IMR-90 (cell line): Measurements from ENCODE around the gene TREH. TPM values are rescaled to one million over a fixed set of nuclear protein-coding genes. Genes with fewer than 3 reads are reported as not detected.

Source experiments
- ATAC-seq: fragments of 200-7000 bp; cut with Tn5 transposase; 2 replicates; pipeline ENCODE4 v1.9.1; 2020; ENCODE audit warnings: low read depth, mild to moderate bottlenecking, moderate library complexity
- BruUV-seq: library from RNA; stranded (reverse); fragments of 400-500 nt; replicated peaks from 2 replicates; lab custom pipeline; 2021; lab: Mats Ljungman, UMichigan
- CTCF ChIA-PET: fragments of 300-600 bp; formaldehyde crosslinking; extraction: SDS; loops from one replicate; lab custom pipeline; 2021; ENCODE audit warnings: antibody characterized with exemption; lab: Yijun Ruan, JAX
- POLR2A ChIA-PET: fragments of 300-600 bp; sonication (Branson Sonifier 250); formaldehyde crosslinking; loops from one replicate; lab custom pipeline; 2022; ENCODE audit warnings: antibody characterized with exemption; ENCODE audit not compliant: unreplicated experiment; lab: Charles Lee
- DNase-seq: peaks from one replicate; pipeline ENCODE4 v3.0.0; 2013
- H2AFZ ChIP-seq: replicated peaks from 2 replicates; pipeline ENCODE3; 2013; ENCODE audit warnings: low read length, mild to moderate bottlenecking; ENCODE audit not compliant: poor library complexity
- H2AK5ac ChIP-seq: 2 replicates; pipeline ENCODE4 v1.6.1; 2013; ENCODE audit warnings: low read depth, low read length, inconsistent platforms
- H2AK9ac ChIP-seq: replicated peaks from 2 replicates; pipeline ENCODE3; 2013; ENCODE audit warnings: mild to moderate bottlenecking, low read depth, low read length, moderate library complexity; ENCODE audit not compliant: poor library complexity
- H2BK120ac ChIP-seq: 2 replicates; pipeline ENCODE4 v1.6.1; 2013; ENCODE audit warnings: low read depth, low read length, inconsistent platforms
- H2BK15ac ChIP-seq: 3 replicates; pipeline ENCODE4 v1.6.1; 2013; ENCODE audit warnings: low read depth, low read length, inconsistent platforms
- H2BK20ac ChIP-seq: 2 replicates; pipeline ENCODE4 v1.6.1; 2013; ENCODE audit warnings: low read depth, mild to moderate bottlenecking, inconsistent platforms, low read length, moderate library complexity
- H2BK5ac ChIP-seq: 2 replicates; pipeline ENCODE4 v1.6.1; 2013; ENCODE audit warnings: mild to moderate bottlenecking, low read depth, low read length, inconsistent platforms; ENCODE audit not compliant: poor library complexity, severe bottlenecking
- H3K14ac ChIP-seq: replicated peaks from 2 replicates; pipeline ENCODE4 v1.6.1; 2013; ENCODE audit warnings: low read depth, low read length, inconsistent platforms
- H3K18ac ChIP-seq: 2 replicates; pipeline ENCODE4 v1.6.1; 2013; ENCODE audit warnings: low read depth, low read length, control low read depth
- H3K23ac ChIP-seq: 2 replicates; pipeline ENCODE4 v1.6.1; 2013; ENCODE audit warnings: low read depth, low read length, inconsistent platforms
- H3K27ac ChIP-seq: 2 replicates; pipeline ENCODE4 v1.5.1; 2013; ENCODE audit warnings: mild to moderate bottlenecking, control low read depth, low read length; ENCODE audit not compliant: insufficient read depth
- H3K27me3 ChIP-seq: 2 replicates; pipeline ENCODE4 v1.6.1; 2013; ENCODE audit warnings: low read length; ENCODE audit not compliant: control insufficient read depth, insufficient read depth
- H3K36me3 ChIP-seq: 2 replicates; pipeline ENCODE4 v1.6.1; 2013; ENCODE audit warnings: low read length, mixed read lengths; ENCODE audit not compliant: control insufficient read depth, insufficient read depth
- H3K4ac ChIP-seq: 2 replicates; pipeline ENCODE4 v1.6.1; 2013; ENCODE audit warnings: low read depth, low read length, inconsistent platforms
- H3K4me1 ChIP-seq: 2 replicates; pipeline ENCODE4 v1.6.1; 2013; ENCODE audit warnings: low read length, mixed read lengths; ENCODE audit not compliant: control insufficient read depth, insufficient read depth
- H3K4me2 ChIP-seq: 2 replicates; pipeline ENCODE4 v1.6.1; 2013; ENCODE audit warnings: low read depth, mild to moderate bottlenecking, control low read depth, low read length, moderate library complexity
- H3K4me3 ChIP-seq: 2 replicates; pipeline ENCODE4 v1.5.1; 2013; ENCODE audit warnings: low read depth, mild to moderate bottlenecking, control low read depth, low read length, moderate library complexity; ENCODE audit not compliant: insufficient read depth
- H3K56ac ChIP-seq: 2 replicates; pipeline ENCODE4 v1.6.1; 2013; ENCODE audit warnings: low read length, inconsistent platforms; ENCODE audit not compliant: insufficient read depth; ENCODE audit errors: extremely low read depth
- H3K79me1 ChIP-seq, 2 experiments: 2 replicates each; pipeline ENCODE4 v1.6.1; 2013; ENCODE audit warnings: low read length in 2 of 2, inconsistent platforms in 1 of 2, low read depth in 1 of 2
- H3K9ac ChIP-seq: 2 replicates; pipeline ENCODE4 v1.6.1; 2013; ENCODE audit warnings: low read depth, low read length, control low read depth
- H3K9me1 ChIP-seq: 2 replicates; pipeline ENCODE4 v1.6.1; 2013; ENCODE audit warnings: low read length, inconsistent platforms; ENCODE audit not compliant: insufficient read depth
- H3K9me3 ChIP-seq: 2 replicates; pipeline ENCODE4 v1.6.1; 2013; ENCODE audit warnings: low read length; ENCODE audit not compliant: control insufficient read depth, insufficient read depth
- H4K20me1 ChIP-seq: 2 replicates; pipeline ENCODE4 v1.6.1; 2013; ENCODE audit warnings: low read length, inconsistent platforms; ENCODE audit not compliant: insufficient read depth
- H4K5ac ChIP-seq: 2 replicates; pipeline ENCODE4 v1.6.1; 2013; ENCODE audit warnings: mild to moderate bottlenecking, low read depth, low read length, control low read depth
- H4K8ac ChIP-seq, 2 experiments: 2 replicates each; pipeline ENCODE4 v1.6.1; 2013; ENCODE audit warnings: low read depth in 2 of 2, low read length in 2 of 2, control low read depth in 1 of 2, inconsistent platforms in 1 of 2
- H4K91ac ChIP-seq: 2 replicates; pipeline ENCODE4 v1.6.1; 2013; ENCODE audit warnings: low read depth, low read length, inconsistent platforms; ENCODE audit not compliant: insufficient read depth
- BHLHE40 ChIP-seq: fragments of 150-350 bp; IDR thresholded peaks from 2 replicates; pipeline ENCODE4 v1.6.1; 2016; ENCODE audit warnings: mild to moderate bottlenecking, low read depth, low read length
- CEBPB ChIP-seq: IDR thresholded peaks from 2 replicates; pipeline ENCODE4 v1.6.1; 2012; ENCODE audit warnings: low read depth, low read length, improper control_type of control experiment
- CHD1 ChIP-seq: IDR thresholded peaks from 2 replicates; pipeline ENCODE4 v1.6.1; 2012; ENCODE audit warnings: low read depth, low read length, improper control_type of control experiment
- CTCF ChIP-seq: conservative IDR thresholded peaks from 2 replicates; pipeline ENCODE4 v1.5.1; 2012; ENCODE audit warnings: mild to moderate bottlenecking, low read depth, low read length, improper control_type of control experiment
- FOS ChIP-seq: fragments of 150-350 bp; IDR thresholded peaks from 2 replicates; pipeline ENCODE4 v1.6.1; 2016; ENCODE audit warnings: low read depth, low read length
- MAFK ChIP-seq: IDR thresholded peaks from 2 replicates; pipeline ENCODE4 v1.6.1; 2012; ENCODE audit warnings: low read depth, low read length, improper control_type of control experiment
- MAZ ChIP-seq: IDR thresholded peaks from 2 replicates; pipeline ENCODE4 v1.6.1; 2012; ENCODE audit warnings: low read depth, mild to moderate bottlenecking, low read length, improper control_type of control experiment, moderate library complexity, borderline replicate concordance
- MXI1 ChIP-seq: IDR thresholded peaks from 2 replicates; pipeline ENCODE4 v1.6.1; 2012; ENCODE audit warnings: low read depth, mild to moderate bottlenecking, low read length, moderate library complexity, borderline replicate concordance
- NFE2L2 ChIP-seq: fragments of 150-350 bp; IDR thresholded peaks from 2 replicates; pipeline ENCODE4 v1.6.1; 2016; ENCODE audit warnings: low read depth, mild to moderate bottlenecking, low read length
- POLR2A ChIP-seq: IDR thresholded peaks from 2 replicates; pipeline ENCODE4 v1.6.1; 2012; ENCODE audit warnings: mild to moderate bottlenecking, low read depth, low read length
- RAD21 ChIP-seq: IDR thresholded peaks from 2 replicates; pipeline ENCODE4 v1.6.1; 2012; ENCODE audit warnings: low read length, improper control_type of control experiment
- RCOR1 ChIP-seq: IDR thresholded peaks from 2 replicates; pipeline ENCODE4 v1.6.1; 2012; ENCODE audit warnings: mild to moderate bottlenecking, low read length, improper control_type of control experiment; ENCODE audit not compliant: insufficient replicate concordance
- RFX5 ChIP-seq: IDR thresholded peaks from 2 replicates; pipeline ENCODE4 v1.8.0; 2012; ENCODE audit warnings: low read depth, mild to moderate bottlenecking, low read length, moderate library complexity
- SMC3 ChIP-seq: fragments of 150-350 bp; IDR thresholded peaks from 2 replicates; pipeline ENCODE4 v1.6.1; 2016; ENCODE audit warnings: low read depth, mild to moderate bottlenecking, antibody characterized with exemption, low read length, moderate library complexity
- USF2 ChIP-seq: fragments of 150-350 bp; IDR thresholded peaks from 2 replicates; pipeline ENCODE4 v1.6.1; 2017; ENCODE audit warnings: mild to moderate bottlenecking, antibody characterized with exemption, low read length, low read depth
- WGBS, 2 experiments: methylation state at CpG; one replicate each; pipeline versions ENCODE4 v1.1.5 to v1.1.7; 2013; ENCODE audit warnings: missing lambda C conversion rate in 2 of 2; ENCODE audit not compliant: insufficient read length in 1 of 2; ENCODE audit errors: extremely low coverage in 2 of 2; 5-methylcytosine and 5-hydroxymethylcytosine counted together
- dilution Hi-C: fragments of 300-500 bp; cut with HindIII; formaldehyde crosslinking; loops from one replicate; pipeline ENCODE4 v1.14.3; 2018; ENCODE audit warnings: low sequenced_read_pairs; ENCODE audit not compliant: unreplicated experiment
- in situ Hi-C: fragments of 300-500 bp; cut with MboI; formaldehyde crosslinking; loops from 3 replicates; pipeline ENCODE4 v1.14.3; 2019; ENCODE audit warnings: low sequenced_read_pairs, inconsistent platforms, mixed read lengths
- intact Hi-C: fragments of 100-400 bp; cut with micrococcal nuclease; formaldehyde crosslinking; loops from 2 replicates; pipeline ENCODE4 v1.10.0; 2022
- polyA plus RNA-seq, 3 experiments: library from polyadenylated mRNA; depleted of rRNA; stranded (reverse); fragments of >200 nt; gene quantifications; 2 replicates each; pipeline ENCODE4 v1.2.3, GENCODE V29; 2012; ENCODE audit warnings: low replicate concordance in 1 of 3
- total RNA-seq: library from RNA; depleted of rRNA; stranded (reverse); fragments of >200 nt; gene quantifications from 2 replicates; pipeline ENCODE4 v1.2.3, GENCODE V29; 2012
- TF ChIP-seq, protein P1 (sequence below): fragments of 150-350 bp; IDR thresholded peaks from 2 replicates; pipeline ENCODE4 v1.6.1; 2016; ENCODE audit warnings: low read depth, mild to moderate bottlenecking, low read length, moderate library complexity, borderline replicate concordance

Gene TREH
- total and polyA plus RNA-seq, 2 of the 4 experiments (the other 2 are of a cell fraction) = not detected

DNA sequence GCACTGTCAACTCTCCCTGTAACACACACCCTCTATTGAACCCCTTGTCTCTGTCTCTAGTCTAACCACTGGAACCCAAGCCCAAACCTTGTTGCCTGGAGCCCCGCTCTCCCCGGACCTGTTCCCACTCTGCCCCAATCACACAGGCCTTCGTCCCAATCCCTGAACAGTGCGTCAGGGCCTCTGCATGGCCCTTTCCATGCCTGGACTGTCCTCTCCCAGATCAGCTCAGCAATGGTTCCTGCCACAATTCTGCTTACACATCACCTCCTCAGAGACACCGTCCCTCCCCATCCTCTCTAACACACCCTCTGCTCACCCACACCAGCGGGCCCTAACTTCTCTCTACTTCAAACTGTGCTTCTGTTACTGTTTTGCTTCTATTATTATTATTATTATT is 1.5 kb downstream of the TREH start:
- in situ Hi-C loops (no loop called here), dilution Hi-C loops (no loop called here), intact Hi-C loops (no loop called here)
- ATAC-seq = no peak
- no peak overlapping the region for H3K4me3 ChIP-seq
- no peak overlapping the region for H3K18ac ChIP-seq
- POLR2A ChIA-PET = no interaction called here
- no peaks in the 10 kb centered on the region for H3K36me3 ChIP-seq
- H3K27ac ChIP-seq = no peak overlapping the region
- H2BK15ac ChIP-seq = no peak overlapping the region
- no peak overlapping the region for H3K9ac ChIP-seq
- whole genome bisulfite sequencing, 2 experiments = 100% methylated on average over 1 of the region's 6 CpGs; no CpG with 5 or more reads in 1 of the 2 experiments
- H4K20me1 ChIP-seq = no peaks in the 10 kb centered on the region
- no peak overlapping the region for H2BK20ac ChIP-seq
- no peak overlapping the region for H2AFZ ChIP-seq
- H3K9me1 ChIP-seq = no peaks in the 10 kb centered on the region; the same call in 1 of the 2 replicates
- no peak overlapping the region for H2AK5ac ChIP-seq
- no peak overlapping the region for H2BK120ac ChIP-seq
- no peak overlapping the region for H3K4me2 ChIP-seq
- H2BK5ac ChIP-seq = no peak overlapping the region
- TF ChIP-seq, protein P1, sequence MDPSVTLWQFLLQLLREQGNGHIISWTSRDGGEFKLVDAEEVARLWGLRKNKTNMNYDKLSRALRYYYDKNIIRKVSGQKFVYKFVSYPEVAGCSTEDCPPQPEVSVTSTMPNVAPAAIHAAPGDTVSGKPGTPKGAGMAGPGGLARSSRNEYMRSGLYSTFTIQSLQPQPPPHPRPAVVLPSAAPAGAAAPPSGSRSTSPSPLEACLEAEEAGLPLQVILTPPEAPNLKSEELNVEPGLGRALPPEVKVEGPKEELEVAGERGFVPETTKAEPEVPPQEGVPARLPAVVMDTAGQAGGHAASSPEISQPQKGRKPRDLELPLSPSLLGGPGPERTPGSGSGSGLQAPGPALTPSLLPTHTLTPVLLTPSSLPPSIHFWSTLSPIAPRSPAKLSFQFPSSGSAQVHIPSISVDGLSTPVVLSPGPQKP = no peak
- TF ChIP-seq NFE2L2 (no peak), MAZ (no peak), MAFK (no peak), CHD1 (no peak), FOS (no peak), BHLHE40 (no peak), CTCF (no peak), RCOR1 (no peak), SMC3 (no peak), CEBPB (no peak), RFX5 (no peak), USF2 (no peak), RAD21 (no peak), MXI1 (no peak), POLR2A (no peak)
- H4K91ac ChIP-seq = no peak overlapping the region
- no peak overlapping the region for H3K14ac ChIP-seq
- no peaks in the 10 kb centered on the region for H3K79me1 ChIP-seq
- peaks cover 7% of the 10 kb centered on the region for H3K27me3 ChIP-seq
- H3K56ac ChIP-seq = no peak overlapping the region
- CTCF ChIA-PET = no interaction called here
- DNase-seq = no peak
- H4K8ac ChIP-seq = no peak overlapping the region
- H4K5ac ChIP-seq = no peak overlapping the region
- no peak overlapping the region for H2AK9ac ChIP-seq
- H3K9me3 ChIP-seq = no peaks in the 10 kb centered on the region
- no peak overlapping the region for H3K23ac ChIP-seq
- H3K4ac ChIP-seq = no peak overlapping the region
- no TSS peak for BruUV-seq
- H3K4me1 ChIP-seq = no peaks in the 10 kb centered on the region; the same call in 1 of the 2 replicates
